Psoas muscle (tissue), 8 donors: ENCODE measurements around the gene SQSTM1. TPM values are rescaled to one million over a fixed set of nuclear protein-coding genes. Genes with fewer than 3 reads are reported as not detected.
A peak's percentile ranks its signal among the peaks of the same experiment; 100 is the strongest.
"Not testable (repeated sequence)": the region's sequence is repeated elsewhere in the genome, so short reads cannot be mapped to it uniquely, and the experiment has no call there.

Experiments
- ATAC-seq, 4 donors: fragments of 200-7000 bp; cut with Tn5 transposase; one replicate each; pipeline ENCODE4 v1.9.1; 2020; ENCODE audit warnings: moderate library complexity in 3 of 4, mild to moderate bottlenecking in 2 of 4
- DNase-seq, 2 donors: peaks; one replicate each; pipeline ENCODE4 v3.0.0-alpha.2; 2020
- H3K27ac ChIP-seq: fragments of 200-600 bp; one replicate; pipeline ENCODE4 v1.8.0; 2022
- H3K27me3 ChIP-seq, 3 donors: fragments of 200-600 bp in 1 of 3; one replicate each; pipeline versions ENCODE4 v1.6.1 to v1.8.0; 2013 to 2022; ENCODE audit warnings: low read length in 2 of 3, mild to moderate bottlenecking in 2 of 3, moderate library complexity in 1 of 3; ENCODE audit not compliant: insufficient read depth in 3 of 3
- H3K36me3 ChIP-seq, 2 donors: fragments of 200-600 bp in 1 of 2; one replicate each; pipeline versions ENCODE4 v1.6.1 to v1.8.0; 2013 to 2022; ENCODE audit warnings: low read depth in 1 of 2, mild to moderate bottlenecking in 1 of 2, moderate library complexity in 1 of 2; ENCODE audit not compliant: insufficient read depth in 1 of 2
- H3K4me1 ChIP-seq: fragments of 200-600 bp; one replicate; pipeline ENCODE4 v1.8.0; 2022
- H3K4me3 ChIP-seq: fragments of 200-600 bp; one replicate; pipeline ENCODE4 v1.8.0; 2022; ENCODE audit warnings: mild to moderate bottlenecking
- H3K9me3 ChIP-seq: fragments of 200-600 bp; one replicate; pipeline ENCODE4 v1.8.0; 2022
- CTCF ChIP-seq: fragments of 200-600 bp; IDR thresholded peaks from one replicate; pipeline ENCODE4 v1.8.0; 2022; ENCODE audit warnings: antibody characterized with exemption
- WGBS, 3 donors: extraction: QIAGEN DNeasy Blood & Tissue Kit; methylation state at CpG; one replicate each; pipeline versions ENCODE4 v1.1.6 to v1.1.7; 2013; 5-methylcytosine and 5-hydroxymethylcytosine counted together
- intact Hi-C, 2 donors: fragments of 100-400 bp; cut with DNase I; formaldehyde crosslinking; loops; one replicate each; pipeline versions ENCODE4 v1.11.0 to v1.14.2; 2022
- polyA plus RNA-seq, 3 donors: library from polyadenylated mRNA; stranded (reverse); fragments of 200-250 nt; gene quantifications; one replicate each; pipeline ENCODE4 v1.2.3, GENCODE V29; 2013
- total RNA-seq, 4 donors: library from RNA; stranded (reverse); fragmentation: NEBNext Ultra II Directional in 2 of 4; extraction: Animal tissue kit (Norgen Biotek cat#: 25700) in 2 of 4; gene quantifications; one replicate each; pipeline versions ENCODE4 v1.2.1 to v1.2.4, GENCODE V29; 2021 to 2023
- donor health status: healthy with polysubstance abuse.
- donor health status: DM: no; HTN: no; CAD: no; lungs with moderate emphysema.
- donor health status: Bipolar disorder and iron deficiency.
- donor health status: healthy.
- donor health status: DM: yes; HTN: yes; CAD: no.
- donor health status: DM: no; HTN: no; CAD: no.
- donor health status: DM: no; HTN: no; CAD: no.
- donor health status: DM: yes; HTN: yes; CAD: no.

The SQSTM1 gene
- total and polyA plus RNA-seq, 7 donors, result 463 to 1,199 (median 707) TPM

- DNase-seq, result peak; percentile 68 to 80
- intact Hi-C loops, result loop anchor here in 1 of 2 donors (5.0 kb wide), 2 partner anchors 37 to 222 kb away; partner anchors contain the start of gene TBC1D9B
- H3K9me3 ChIP-seq, result no peaks in the 10 kb centered on the region
- H3K4me3 ChIP-seq, result no peak overlapping the region
- H3K27me3 ChIP-seq, result no peaks in the 10 kb centered on the region
- H3K4me1 ChIP-seq, result peaks cover 6% of the 10 kb centered on the region
- peak; percentile 51 for TF ChIP-seq CTCF
- peaks cover 0 to 94% of the 10 kb centered on the region in 2 donors for H3K36me3 ChIP-seq
- no peak overlapping the region for H3K27ac ChIP-seq
- peak; percentile 85 to 92 (median 86) for ATAC-seq
- 58 to 78% (median 70%) methylated on average over 17 of the region's 17 CpGs for WGBS, 3 donors
Observed at GRCh38 chr5:179870403-179870903, 49.7 kb downstream of the SQSTM1 start.

GRCh38 chr5:179870952-179871351 lies 50.2 kb downstream of the SQSTM1 start:
- Histone ChIP-seq H3K27me3 (no peaks in the 10 kb centered on the region), H3K36me3 (peaks cover 0 to 93% of the 10 kb centered on the region in 2 donors), H3K9me3 (no peaks in the 10 kb centered on the region), H3K4me3 (no peak overlapping the region), H3K4me1 (peaks cover 6% of the 10 kb centered on the region), H3K27ac (no peak overlapping the region)
- TF ChIP-seq CTCF, result no peak
- intact Hi-C loops, result loop anchor here in 1 of 2 donors (5.0 kb wide), 2 partner anchors 36 to 221 kb away; partner anchors contain the start of gene TBC1D9B
- 62 to 86% (median 70%) methylated on average over 3 of the region's 3 CpGs for WGBS, 3 donors
- DNase-seq, result no peak
- peak in 1 of 4 donors; percentile 3 for ATAC-seq

GRCh38 chr5:179871533-179871932 lies 50.8 kb downstream of the SQSTM1 start:
- ATAC-seq, H3K4me1 ChIP-seq, DNase-seq, H3K4me3 ChIP-seq, H3K27me3 ChIP-seq, H3K9me3 ChIP-seq, H3K27ac ChIP-seq: not testable (repeated sequence)
- peaks cover 0 to 93% of the 10 kb centered on the region in 2 donors for H3K36me3 ChIP-seq
- 88 to 95% (median 89%) methylated on average over 11 to 14 of the region's 14 CpGs for WGBS, 3 donors
- intact Hi-C loops, result loop anchor here in 1 of 2 donors (5.0 kb wide), 2 partner anchors 36 to 221 kb away; partner anchors contain the start of gene TBC1D9B

GRCh38 chr5:179872055-179872827 lies 51.5 kb downstream of the SQSTM1 start:
- ATAC-seq (no peak), DNase-seq (no peak)
- no peaks in the 10 kb centered on the region for H3K27me3 ChIP-seq
- no peak overlapping the region for H3K4me3 ChIP-seq
- no peak for TF ChIP-seq CTCF
- 90 to 92% (median 90%) methylated on average over 13 to 16 of the region's 18 CpGs for WGBS, 3 donors
- H3K36me3 ChIP-seq, result peaks cover 0 to 93% of the 10 kb centered on the region in 2 donors
- H3K27ac ChIP-seq, result no peak overlapping the region
- peaks cover 6% of the 10 kb centered on the region for H3K4me1 ChIP-seq
- intact Hi-C loops, result loop anchor here in 1 of 2 donors (5.0 kb wide), 2 partner anchors 35 to 220 kb away; partner anchors contain the start of gene TBC1D9B
- no peaks in the 10 kb centered on the region for H3K9me3 ChIP-seq
